ENCODE results near the gene FBN1. TPM values are rescaled to one million over a fixed set of nuclear protein-coding genes. Genes with fewer than 3 reads are reported as not detected.

Gene FBN1
- total RNA-seq, 1 donor from 2014 or later, result 12.6 TPM

DNA sequence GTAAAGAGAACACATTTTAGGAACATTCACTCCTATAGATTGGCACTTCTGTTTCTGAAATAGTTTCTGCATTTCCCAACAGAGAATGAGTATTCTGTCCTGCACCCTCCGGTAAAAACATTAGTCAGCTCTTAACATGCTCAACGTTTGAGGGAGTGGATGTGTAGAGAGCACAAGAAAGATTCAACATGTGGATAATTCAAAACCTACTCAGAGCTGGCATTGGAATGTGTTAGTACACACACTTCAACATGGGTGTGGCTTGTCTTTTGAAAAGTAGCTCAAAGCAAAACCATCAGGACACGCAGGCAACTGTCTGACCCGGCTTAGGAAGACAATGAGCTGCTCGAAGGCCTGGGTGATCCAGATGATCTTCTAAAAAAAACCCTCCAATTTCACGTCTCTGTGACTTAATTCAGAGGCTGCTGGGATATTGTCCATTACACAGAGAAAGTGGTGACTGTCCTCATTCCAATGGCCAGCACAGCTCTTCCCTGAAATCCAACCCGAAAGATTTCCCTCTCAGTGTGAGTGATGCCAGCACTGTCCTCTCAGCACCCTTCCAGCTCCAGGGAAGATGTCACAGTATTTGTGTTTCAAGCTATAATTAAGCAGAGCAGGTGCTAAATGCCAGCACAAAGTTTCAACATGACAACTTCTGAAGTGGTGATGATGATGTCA is 18.1 kb downstream of the FBN1 start:
- no peak for DNase-seq
- no peaks in the 10 kb centered on the region for H3K36me3 Mint-ChIP-seq (ENCODE audit: unreplicated experiment)
- no peak overlapping the region for H3K27ac Mint-ChIP-seq (ENCODE audit: unreplicated experiment)
- H3K4me3 Mint-ChIP-seq (ENCODE audit: unreplicated experiment), result no peak overlapping the region
- no peaks in the 10 kb centered on the region for H3K27me3 Mint-ChIP-seq (ENCODE audit: unreplicated experiment)
- no peaks in the 10 kb centered on the region for H3K4me1 Mint-ChIP-seq (ENCODE audit: low read depth, unreplicated experiment)
- no peaks in the 10 kb centered on the region for H3K9me3 Mint-ChIP-seq (ENCODE audit: unreplicated experiment)
- no peak for TF ChIP-seq CTCF (IDR thresholded peaks at IDR 0.05; ENCODE audit: partially characterized antibody, unreplicated experiment)

- Mint-ChIP-seq H3K27ac (ENCODE audit: unreplicated experiment) (no peak overlapping the region), H3K27me3 (ENCODE audit: unreplicated experiment) (no peaks in the 10 kb centered on the region), H3K4me3 (ENCODE audit: unreplicated experiment) (no peak overlapping the region), H3K9me3 (ENCODE audit: unreplicated experiment) (no peaks in the 10 kb centered on the region), H3K4me1 (ENCODE audit: low read depth, unreplicated experiment) (no peaks in the 10 kb centered on the region), H3K36me3 (ENCODE audit: unreplicated experiment) (no peaks in the 10 kb centered on the region)
- no peak for TF ChIP-seq CTCF (IDR thresholded peaks at IDR 0.05; ENCODE audit: partially characterized antibody, unreplicated experiment)
- no peak for DNase-seq
Measured at GRCh38 chr15:48625126-48625525, 20.4 kb downstream of the FBN1 start.

GRCh38 chr15:48624700-48625099 is 20.8 kb downstream of the FBN1 start:
- DNase-seq, result no peak
- no peak overlapping the region for H3K4me3 Mint-ChIP-seq (ENCODE audit: unreplicated experiment)
- H3K9me3 Mint-ChIP-seq (ENCODE audit: unreplicated experiment), result no peaks in the 10 kb centered on the region
- H3K27ac Mint-ChIP-seq (ENCODE audit: unreplicated experiment), result no peak overlapping the region
- H3K4me1 Mint-ChIP-seq (ENCODE audit: low read depth, unreplicated experiment), result no peaks in the 10 kb centered on the region
- H3K36me3 Mint-ChIP-seq (ENCODE audit: unreplicated experiment), result no peaks in the 10 kb centered on the region
- TF ChIP-seq CTCF (IDR thresholded peaks at IDR 0.05; ENCODE audit: partially characterized antibody, unreplicated experiment), result no peak
- H3K27me3 Mint-ChIP-seq (ENCODE audit: unreplicated experiment), result no peaks in the 10 kb centered on the region

DNA sequence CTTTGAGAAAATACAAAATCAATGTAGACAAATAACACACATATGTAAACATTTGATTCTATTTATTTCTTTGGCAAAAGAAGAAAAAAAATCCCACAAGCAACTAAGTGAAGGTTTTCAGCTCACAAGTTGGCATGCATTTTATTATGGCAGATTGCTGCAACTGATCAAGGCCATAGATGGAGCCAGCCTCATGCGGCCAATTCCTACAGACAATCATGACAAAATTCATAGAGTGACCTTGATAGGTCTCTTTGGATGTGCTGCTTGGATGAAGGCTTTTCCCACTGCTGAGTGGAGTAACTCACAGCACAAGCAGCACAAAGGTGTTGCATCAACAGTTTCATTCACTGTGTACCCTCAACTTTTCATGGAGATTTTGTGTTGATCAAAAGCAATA is 22.1 kb downstream of the FBN1 start:
- no peaks in the 10 kb centered on the region for H3K4me1 Mint-ChIP-seq (ENCODE audit: low read depth, unreplicated experiment)
- H3K36me3 Mint-ChIP-seq (ENCODE audit: unreplicated experiment), result peaks cover 5% of the 10 kb centered on the region
- no peak overlapping the region for H3K27ac Mint-ChIP-seq (ENCODE audit: unreplicated experiment)
- peaks cover 2% of the 10 kb centered on the region for H3K9me3 Mint-ChIP-seq (ENCODE audit: unreplicated experiment)
- H3K4me3 Mint-ChIP-seq (ENCODE audit: unreplicated experiment), result no peak overlapping the region
- no peak for DNase-seq
- no peak for TF ChIP-seq CTCF (IDR thresholded peaks at IDR 0.05; ENCODE audit: partially characterized antibody, unreplicated experiment)
- no peaks in the 10 kb centered on the region for H3K27me3 Mint-ChIP-seq (ENCODE audit: unreplicated experiment)

DNA sequence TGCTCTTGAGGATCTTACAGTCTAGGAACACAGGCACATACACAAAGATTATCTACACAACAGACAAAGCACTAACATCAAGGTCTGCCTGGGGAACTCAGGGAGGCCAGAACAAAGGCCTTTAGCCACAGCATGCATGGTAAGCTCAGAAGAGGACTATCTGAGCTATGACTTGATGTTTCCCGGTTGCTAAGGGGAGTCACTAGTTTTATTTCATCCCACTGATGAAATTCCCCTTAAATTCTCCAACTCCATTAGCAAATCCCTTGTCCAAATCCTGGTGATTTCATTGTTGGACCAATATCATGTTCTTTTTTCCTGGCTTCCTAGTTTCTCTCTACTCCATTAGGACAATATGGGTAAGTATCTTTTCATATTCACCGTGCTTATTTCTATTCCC is 23.3 kb downstream of the FBN1 start:
- no peak for TF ChIP-seq CTCF (IDR thresholded peaks at IDR 0.05; ENCODE audit: partially characterized antibody, unreplicated experiment)
- peaks cover 5% of the 10 kb centered on the region for H3K36me3 Mint-ChIP-seq (ENCODE audit: unreplicated experiment)
- DNase-seq, result no peak
- no peaks in the 10 kb centered on the region for H3K4me1 Mint-ChIP-seq (ENCODE audit: low read depth, unreplicated experiment)
- H3K27ac Mint-ChIP-seq (ENCODE audit: unreplicated experiment), result no peak overlapping the region
- H3K27me3 Mint-ChIP-seq (ENCODE audit: unreplicated experiment), result no peaks in the 10 kb centered on the region
- peaks cover 2% of the 10 kb centered on the region for H3K9me3 Mint-ChIP-seq (ENCODE audit: unreplicated experiment)
- H3K4me3 Mint-ChIP-seq (ENCODE audit: unreplicated experiment), result no peak overlapping the region
